ENCODE measurements around the gene FSD1. TPM values are rescaled to one million over a fixed set of nuclear protein-coding genes. Genes with fewer than 3 reads are reported as not detected.
A peak's percentile ranks its signal among the peaks of the same experiment; 100 is the strongest.

The FSD1 gene
- total RNA-seq, 2 donors from 2014 or later, result 1.5 to 2.9 TPM

GRCh38 chr19:4361152-4362046 is 57.0 kb downstream of the FSD1 start:
- H3K4me1 Mint-ChIP-seq, result peaks cover 2% of the 10 kb centered on the region
- DNase-seq, result no peak
- no peak overlapping the region for H3K4me3 Mint-ChIP-seq
- no peaks in the 10 kb centered on the region for H3K27me3 Mint-ChIP-seq
- H3K9me3 ChIP-seq (ENCODE audit: control insufficient read depth, low read length, poor library complexity, severe bottlenecking), result no peaks in the 10 kb centered on the region
- no peak overlapping the region for H3K27ac Mint-ChIP-seq
- ATAC-seq, result no peak
- peaks cover 2% of the 10 kb centered on the region for H3K36me3 Mint-ChIP-seq (ENCODE audit: low read depth)

DNA sequence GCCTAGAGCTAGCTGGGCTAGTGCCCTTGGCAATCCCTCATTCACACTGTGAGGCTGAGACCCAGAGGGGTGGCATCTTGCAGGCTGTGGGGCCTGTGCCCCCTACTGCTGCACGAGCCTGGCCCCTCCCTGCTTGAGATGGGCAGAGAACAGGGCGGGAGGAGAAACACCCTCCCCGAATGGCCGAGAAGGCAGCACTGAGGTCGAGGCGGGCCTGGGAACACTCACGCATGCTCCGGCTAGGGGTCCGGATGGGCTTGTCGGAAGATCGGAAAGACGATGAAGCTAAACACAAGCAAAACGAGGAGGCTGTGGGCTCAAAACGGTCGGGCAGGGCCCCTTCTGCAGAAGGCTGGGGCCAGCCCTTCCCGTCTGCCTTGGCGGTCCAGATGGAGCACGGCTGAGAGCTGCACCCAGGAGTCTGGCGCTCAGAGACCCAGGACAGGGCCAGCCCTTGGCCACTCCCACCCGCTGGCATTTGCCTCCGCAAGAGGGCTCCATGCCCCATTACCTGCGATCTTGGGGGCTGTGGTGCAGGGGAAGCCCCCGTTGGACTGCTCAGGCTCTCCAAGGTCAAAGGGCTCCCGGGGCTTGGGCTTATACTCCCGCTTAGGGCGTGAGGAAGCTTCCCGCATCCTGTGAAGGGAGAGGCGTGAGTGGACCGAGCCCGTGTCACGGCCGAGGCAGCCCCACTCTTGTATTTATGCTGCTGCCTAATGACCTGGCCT is 57.9 kb downstream of the FSD1 start:
- Mint-ChIP-seq H3K4me3 (no peak overlapping the region), H3K27ac (no peak overlapping the region), H3K36me3 (ENCODE audit: low read depth) (peaks cover 2% of the 10 kb centered on the region), H3K27me3 (no peaks in the 10 kb centered on the region), H3K4me1 (peaks cover 2% of the 10 kb centered on the region)
- DNase-seq, result no peak
- no peak for ATAC-seq
- no peaks in the 10 kb centered on the region for H3K9me3 ChIP-seq (ENCODE audit: control insufficient read depth, low read length, poor library complexity, severe bottlenecking)

DNA sequence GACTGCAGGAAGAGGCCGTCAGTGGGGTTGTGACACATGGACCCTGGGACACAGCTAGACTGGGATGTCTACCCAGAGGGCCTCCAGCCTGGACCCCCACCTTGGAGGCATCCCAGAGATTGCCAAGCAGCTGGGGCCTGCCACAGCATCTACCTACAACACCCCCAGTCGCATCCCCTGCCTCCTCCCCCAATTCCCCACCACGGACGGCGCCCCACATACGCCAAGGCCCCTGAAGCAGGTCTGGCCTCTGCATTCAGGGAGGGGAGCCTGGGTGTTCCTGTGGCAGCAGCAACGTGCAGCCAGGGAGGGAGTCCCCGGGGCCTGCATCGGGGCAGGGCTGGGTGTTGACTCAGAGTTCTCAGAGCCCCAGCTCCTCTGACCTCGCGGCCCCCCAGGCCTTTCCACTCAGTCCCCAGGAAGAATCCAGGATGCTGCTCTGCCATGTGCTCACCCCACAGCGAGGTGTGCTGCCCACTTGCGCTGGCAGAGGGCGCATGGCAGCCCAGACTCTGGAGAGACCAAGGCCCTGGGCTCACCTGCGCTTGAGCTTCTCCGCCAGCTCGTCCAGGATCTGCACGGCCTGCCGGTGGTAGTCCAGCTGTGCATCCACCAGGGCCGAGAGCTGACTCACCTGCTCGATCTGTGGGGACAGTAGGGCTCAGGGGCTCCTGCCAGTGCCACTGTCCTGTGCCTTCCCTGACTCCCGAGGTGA is 58.6 kb downstream of the FSD1 start:
- Mint-ChIP-seq H3K27ac (no peak overlapping the region), H3K4me1 (peaks cover 5% of the 10 kb centered on the region), H3K4me3 (no peak overlapping the region), H3K36me3 (ENCODE audit: low read depth) (peaks cover 2% of the 10 kb centered on the region), H3K27me3 (no peaks in the 10 kb centered on the region)
- no peak for DNase-seq
- ATAC-seq, result peak; percentile 27
- H3K9me3 ChIP-seq (ENCODE audit: control insufficient read depth, low read length, poor library complexity, severe bottlenecking), result no peaks in the 10 kb centered on the region

GRCh38 chr19:4363571-4364304 is 59.3 kb downstream of the FSD1 start:
- Mint-ChIP-seq H3K4me3 (no peak overlapping the region), H3K36me3 (ENCODE audit: low read depth) (peaks cover 2% of the 10 kb centered on the region), H3K4me1 (peaks cover 8% of the 10 kb centered on the region), H3K27me3 (no peaks in the 10 kb centered on the region), H3K27ac (no peak overlapping the region)
- ATAC-seq (no peak), DNase-seq (no peak)
- H3K9me3 ChIP-seq (ENCODE audit: control insufficient read depth, low read length, poor library complexity, severe bottlenecking), result no peaks in the 10 kb centered on the region

DNA sequence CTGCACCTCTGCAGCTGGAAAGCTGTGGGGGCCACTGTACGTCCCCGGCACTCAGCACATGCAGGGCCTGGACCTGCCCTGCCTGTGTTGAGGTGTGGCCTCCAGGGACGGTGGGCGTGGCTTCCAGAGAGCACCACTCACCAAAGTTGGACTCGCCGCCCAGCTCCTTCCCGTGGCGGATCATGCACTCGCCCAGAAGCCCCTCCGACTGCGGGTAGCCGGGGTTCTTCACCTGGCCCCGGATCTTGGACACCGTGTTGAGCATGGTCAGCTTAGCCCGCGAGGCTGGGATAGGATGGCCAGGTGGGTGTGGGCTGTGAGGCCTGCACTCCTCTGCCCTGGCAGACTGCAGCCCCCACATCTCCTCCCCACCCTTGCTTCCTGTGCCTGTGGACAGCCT is 60.9 kb downstream of the FSD1 start:
- H3K4me3 Mint-ChIP-seq, result no peak overlapping the region
- ATAC-seq (no peak), DNase-seq (no peak)
- no peaks in the 10 kb centered on the region for H3K9me3 ChIP-seq (ENCODE audit: control insufficient read depth, low read length, poor library complexity, severe bottlenecking)
- H3K27me3 Mint-ChIP-seq, result no peaks in the 10 kb centered on the region
- peaks cover 16% of the 10 kb centered on the region for H3K4me1 Mint-ChIP-seq
- H3K36me3 Mint-ChIP-seq (ENCODE audit: low read depth), result peaks cover 1% of the 10 kb centered on the region
- no peak overlapping the region for H3K27ac Mint-ChIP-seq

DNA sequence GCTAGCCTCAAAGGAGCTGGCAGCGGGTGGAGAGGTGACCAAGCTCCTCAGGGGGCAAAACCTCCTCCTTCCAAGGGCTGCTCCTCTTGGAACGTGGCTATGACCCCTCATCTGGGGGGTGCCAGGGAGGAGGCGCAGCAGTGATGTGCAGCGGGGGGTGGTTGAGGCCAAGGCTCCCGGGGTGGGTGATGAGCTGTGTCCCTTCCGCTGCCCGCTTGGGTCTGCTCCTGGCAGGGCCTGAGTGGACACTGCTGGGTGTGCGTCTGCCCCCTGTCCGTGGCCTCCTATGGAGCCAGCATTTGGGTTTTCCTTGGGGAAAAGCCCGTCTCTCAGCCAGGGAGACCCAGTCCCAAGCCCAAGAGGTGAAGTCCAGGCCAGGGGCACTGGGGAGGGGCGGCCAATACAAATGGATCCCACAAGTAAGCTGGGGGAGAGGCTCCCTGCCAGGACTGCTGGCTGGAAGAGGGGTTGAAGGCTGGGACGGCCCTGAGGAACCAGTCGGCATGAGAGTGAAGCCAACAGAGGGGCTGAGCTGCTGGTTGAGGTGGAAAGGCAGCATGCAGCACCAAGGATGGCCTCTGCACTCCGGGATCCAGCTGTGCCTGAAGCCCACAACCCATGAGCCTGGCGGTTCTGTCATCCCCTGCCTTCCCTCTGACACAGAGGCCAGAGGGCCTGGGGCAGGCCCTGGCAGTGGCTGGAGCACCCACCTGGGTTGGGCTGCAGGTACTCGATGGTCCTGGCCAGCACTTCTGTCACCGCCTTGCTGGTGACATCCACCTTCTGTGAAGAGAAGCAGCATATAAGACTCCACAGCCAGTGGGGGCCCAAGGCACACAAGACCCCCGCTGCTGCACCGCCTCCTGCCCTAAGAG is 61.6 kb downstream of the FSD1 start:
- DNase-seq (no peak), ATAC-seq (no peak)
- Mint-ChIP-seq H3K4me3 (no peak overlapping the region), H3K27ac (no peak overlapping the region), H3K36me3 (ENCODE audit: low read depth) (no peaks in the 10 kb centered on the region), H3K27me3 (no peaks in the 10 kb centered on the region), H3K4me1 (peaks cover 21% of the 10 kb centered on the region)
- H3K9me3 ChIP-seq (ENCODE audit: control insufficient read depth, low read length, poor library complexity, severe bottlenecking), result no peaks in the 10 kb centered on the region

DNA sequence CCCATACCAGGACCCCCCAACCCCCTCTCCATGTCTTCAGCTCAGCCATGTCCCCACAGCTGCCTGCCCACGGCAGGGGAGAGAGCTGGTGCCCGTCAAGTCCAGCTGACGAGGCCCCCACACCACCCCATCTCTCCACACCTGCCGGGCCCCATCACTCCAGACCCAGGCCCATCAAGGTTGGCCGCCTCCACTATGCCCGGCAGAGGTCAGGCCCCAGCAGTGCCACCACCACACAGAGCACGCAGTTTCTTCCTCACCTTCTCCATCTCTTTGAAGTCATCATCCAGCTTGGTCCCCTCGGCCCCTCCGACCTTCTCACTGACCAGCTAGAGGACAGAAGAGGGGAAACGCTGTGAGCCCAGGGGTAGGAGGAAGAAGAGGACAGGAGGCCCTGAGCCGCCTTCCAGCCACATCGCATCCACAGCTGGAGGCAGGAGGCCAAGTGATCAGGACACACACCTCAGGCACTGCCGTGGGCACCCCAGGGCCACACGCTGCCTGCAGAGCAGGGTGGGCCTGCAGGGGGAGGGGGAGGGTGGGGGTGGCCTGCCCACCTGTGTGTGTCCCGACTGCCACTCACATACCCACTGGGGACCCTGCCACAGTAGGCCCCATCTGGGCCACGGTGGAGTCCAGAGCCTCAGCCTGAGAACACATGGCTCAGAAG is 62.4 kb downstream of the FSD1 start:
- no peaks in the 10 kb centered on the region for H3K9me3 ChIP-seq (ENCODE audit: control insufficient read depth, low read length, poor library complexity, severe bottlenecking)
- Mint-ChIP-seq H3K4me3 (no peak overlapping the region), H3K27ac (no peak overlapping the region), H3K27me3 (no peaks in the 10 kb centered on the region), H3K4me1 (peaks cover 22% of the 10 kb centered on the region), H3K36me3 (ENCODE audit: low read depth) (no peaks in the 10 kb centered on the region)
- no peak for ATAC-seq
- DNase-seq, result no peak

- no peak for ATAC-seq
- H3K27ac Mint-ChIP-seq, result no peak overlapping the region
- no peak overlapping the region for H3K4me3 Mint-ChIP-seq
- no peak for DNase-seq
- H3K27me3 Mint-ChIP-seq, result no peaks in the 10 kb centered on the region
- H3K4me1 Mint-ChIP-seq, result peaks cover 25% of the 10 kb centered on the region
- H3K36me3 Mint-ChIP-seq (ENCODE audit: low read depth), result no peaks in the 10 kb centered on the region
- no peaks in the 10 kb centered on the region for H3K9me3 ChIP-seq (ENCODE audit: control insufficient read depth, low read length, poor library complexity, severe bottlenecking)
Observed at GRCh38 chr19:4367336-4367723, 62.9 kb downstream of the FSD1 start.

DNA sequence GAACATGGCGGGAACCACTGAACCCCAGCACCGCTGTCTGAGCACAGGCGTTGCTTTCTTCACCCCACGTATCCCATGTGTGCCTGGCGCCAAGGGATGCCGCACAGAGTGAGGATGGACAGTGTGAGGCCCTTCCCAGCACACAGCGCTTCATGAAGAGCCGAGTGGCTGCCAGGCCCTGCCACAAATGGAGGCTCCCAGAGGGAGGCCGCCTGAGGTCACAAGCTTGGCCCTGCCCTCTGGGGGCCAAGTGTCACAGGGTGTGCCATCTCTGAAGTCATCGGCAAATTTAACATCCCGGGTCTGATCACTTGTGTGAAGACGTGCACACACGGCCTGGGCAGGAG is 63.4 kb downstream of the FSD1 start:
- Mint-ChIP-seq H3K4me1 (peaks cover 25% of the 10 kb centered on the region), H3K27ac (peak overlapping the region; percentile 95), H3K4me3 (peak overlapping the region; percentile 31), H3K27me3 (no peaks in the 10 kb centered on the region), H3K36me3 (ENCODE audit: low read depth) (no peaks in the 10 kb centered on the region)
- DNase-seq, result no peak
- no peaks in the 10 kb centered on the region for H3K9me3 ChIP-seq (ENCODE audit: control insufficient read depth, low read length, poor library complexity, severe bottlenecking)
- ATAC-seq, result no peak

- Mint-ChIP-seq H3K27ac (peak overlapping the region; percentile 95), H3K36me3 (ENCODE audit: low read depth) (no peaks in the 10 kb centered on the region), H3K4me1 (peaks cover 25% of the 10 kb centered on the region), H3K27me3 (no peaks in the 10 kb centered on the region), H3K4me3 (peak overlapping the region; percentile 93)
- no peaks in the 10 kb centered on the region for H3K9me3 ChIP-seq (ENCODE audit: control insufficient read depth, low read length, poor library complexity, severe bottlenecking)
- ATAC-seq (no peak), DNase-seq (no peak)
Observed at GRCh38 chr19:4368128-4368820, 63.9 kb downstream of the FSD1 start.

- peak overlapping the region; percentile 93 for H3K4me3 Mint-ChIP-seq
- peak; percentile 72 for ATAC-seq
- DNase-seq, result peak; percentile 43 to 58 (median 53)
- peaks cover 29% of the 10 kb centered on the region for H3K4me1 Mint-ChIP-seq
- no peaks in the 10 kb centered on the region for H3K9me3 ChIP-seq (ENCODE audit: control insufficient read depth, low read length, poor library complexity, severe bottlenecking)
- H3K27me3 Mint-ChIP-seq, result no peaks in the 10 kb centered on the region
- H3K27ac Mint-ChIP-seq, result peak overlapping the region; percentile 95
- H3K36me3 Mint-ChIP-seq (ENCODE audit: low read depth), result no peaks in the 10 kb centered on the region
Observed at GRCh38 chr19:4369109-4369887, 64.9 kb downstream of the FSD1 start.
